Memory B cell (primary cell): ENCODE results near the gene UBL7.

ENCODE experiments used
- ATAC-seq: fragments of 150-1000 bp; cut with Tn5 transposase; 2 replicates; pipeline ENCODE4 v1.10.0; 2021; ENCODE audit warnings: low read depth, mild to moderate bottlenecking, moderate library complexity
- DNase-seq, 2 donors: peaks; one replicate each; pipeline ENCODE4 v3.0.0; 2022; ENCODE audit warnings: low spot score in 2 of 2
- H3K27ac Mint-ChIP-seq: one replicate; pipeline ENCODE4 v1.8.0; 2022; ENCODE audit warnings: mild to moderate bottlenecking, moderate library complexity, mixed read lengths
- H3K27me3 Mint-ChIP-seq: one replicate; pipeline ENCODE4 v1.8.0; 2022; ENCODE audit warnings: mixed read lengths
- H3K36me3 Mint-ChIP-seq: one replicate; pipeline ENCODE4 v1.8.0; 2022; ENCODE audit warnings: mild to moderate bottlenecking, mixed read lengths
- H3K4me1 Mint-ChIP-seq: one replicate; pipeline ENCODE4 v1.8.0; 2022; ENCODE audit warnings: mixed read lengths
- H3K4me3 Mint-ChIP-seq: one replicate; pipeline ENCODE4 v1.8.0; 2022; ENCODE audit warnings: mild to moderate bottlenecking, moderate library complexity, mixed read lengths
- H3K9me3 Mint-ChIP-seq: one replicate; pipeline ENCODE4 v1.8.0; 2022; ENCODE audit warnings: mixed read lengths

Gene UBL7

GRCh38 chr15:74441248-74441941 lies 19.6 kb downstream of the UBL7 start:
- no peak overlapping the region for H3K4me3 Mint-ChIP-seq
- DNase-seq (no peak), ATAC-seq (no peak)
- peaks cover 11% of the 10 kb centered on the region for H3K36me3 Mint-ChIP-seq
- H3K9me3 Mint-ChIP-seq: no peaks in the 10 kb centered on the region
- peaks cover 12% of the 10 kb centered on the region for H3K4me1 Mint-ChIP-seq
- no peaks in the 10 kb centered on the region for H3K27me3 Mint-ChIP-seq
- H3K27ac Mint-ChIP-seq: no peak overlapping the region

DNA sequence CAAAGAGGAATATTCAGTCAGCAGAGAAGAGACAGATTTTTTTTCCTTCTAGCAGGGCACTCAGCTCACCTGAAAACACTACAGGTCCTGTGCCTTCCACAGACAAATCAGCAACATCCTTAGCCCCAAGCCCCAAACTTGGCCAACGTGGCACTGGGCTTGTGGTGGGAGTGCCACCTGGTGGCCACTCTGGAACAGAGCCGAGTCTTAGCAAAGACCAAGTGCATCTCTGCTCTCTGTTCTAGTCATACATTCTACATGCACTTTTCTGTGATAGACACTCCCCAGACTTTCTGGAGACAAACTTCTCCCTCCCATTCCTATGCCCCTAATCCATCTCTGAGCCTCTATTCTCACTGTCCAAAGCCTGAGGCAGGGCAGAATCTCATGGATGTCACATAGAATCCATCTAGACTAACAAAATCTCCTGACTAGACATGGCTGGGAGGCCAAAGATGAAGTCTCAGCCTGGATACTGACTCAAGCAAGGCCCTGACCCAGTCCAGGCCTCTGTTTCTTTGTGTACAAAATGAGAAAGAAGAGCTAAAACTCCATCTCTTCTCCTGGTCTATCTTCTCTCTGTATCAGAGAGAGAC lies 22.1 kb downstream of the UBL7 start:
- no peaks in the 10 kb centered on the region for H3K36me3 Mint-ChIP-seq
- H3K9me3 Mint-ChIP-seq: no peaks in the 10 kb centered on the region
- H3K27me3 Mint-ChIP-seq: no peaks in the 10 kb centered on the region
- peak; percentile 57 for ATAC-seq
- H3K27ac Mint-ChIP-seq: peak overlapping the region; percentile 21
- H3K4me1 Mint-ChIP-seq: peaks cover 28% of the 10 kb centered on the region
- H3K4me3 Mint-ChIP-seq: no peak overlapping the region
- DNase-seq: peak; percentile 78 to 80

- no peak overlapping the region for H3K4me3 Mint-ChIP-seq
- peak overlapping the region; percentile 21 for H3K27ac Mint-ChIP-seq
- no peaks in the 10 kb centered on the region for H3K36me3 Mint-ChIP-seq
- H3K27me3 Mint-ChIP-seq: no peaks in the 10 kb centered on the region
- DNase-seq: no peak
- no peak for ATAC-seq
- peaks cover 28% of the 10 kb centered on the region for H3K4me1 Mint-ChIP-seq
- no peaks in the 10 kb centered on the region for H3K9me3 Mint-ChIP-seq
These were observed 22.8 kb downstream of the UBL7 start for GRCh38 chr15:74438206-74438605.

DNA sequence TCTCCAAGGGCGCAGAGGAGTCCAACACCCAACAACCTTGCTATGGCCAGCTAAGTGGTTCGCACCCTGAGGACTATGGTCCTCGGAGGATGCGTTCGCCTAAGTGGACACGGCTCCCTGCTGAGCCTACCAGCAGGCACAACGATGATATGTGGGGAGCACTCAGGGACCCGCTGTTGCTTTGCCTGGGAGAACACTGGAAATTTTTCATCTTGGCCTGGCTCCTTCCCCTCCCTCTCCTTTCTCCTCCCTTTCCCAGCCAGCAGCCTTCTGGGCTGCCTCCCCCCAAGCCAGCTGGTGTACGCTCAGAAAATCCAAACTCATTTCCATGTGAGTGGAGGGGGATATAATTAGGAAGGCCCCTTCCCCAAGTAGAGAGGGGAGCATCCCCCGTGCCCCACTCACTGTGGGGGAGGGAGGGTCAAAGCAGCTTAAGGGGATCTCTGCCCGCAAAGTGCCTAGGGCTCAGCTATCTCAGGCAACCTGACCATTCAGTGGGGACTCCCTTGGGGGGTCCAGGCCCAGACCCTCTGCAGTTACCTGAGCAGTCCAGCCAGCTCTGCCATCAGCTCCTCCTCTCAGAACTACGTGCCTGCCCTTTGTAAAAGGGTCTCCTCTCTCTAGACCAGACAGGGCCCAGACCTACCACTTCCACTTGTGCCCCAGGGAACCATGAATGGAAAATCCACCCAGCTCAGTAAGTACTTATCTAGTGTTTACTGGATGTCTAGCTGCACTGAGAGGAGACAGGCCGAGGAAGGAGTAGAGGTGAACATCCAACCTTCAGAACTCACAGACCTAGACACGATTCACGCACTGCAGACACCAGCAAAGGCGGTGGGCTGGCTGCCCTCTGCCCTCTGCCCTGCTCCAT lies 26.5 kb downstream of the UBL7 start:
- Mint-ChIP-seq H3K36me3 (no peaks in the 10 kb centered on the region), H3K27me3 (no peaks in the 10 kb centered on the region), H3K4me1 (peaks cover 46% of the 10 kb centered on the region), H3K9me3 (no peaks in the 10 kb centered on the region), H3K27ac (peak overlapping the region; percentile 87), H3K4me3 (peak overlapping the region; percentile 81)
- ATAC-seq: no peak
- no peak for DNase-seq

- DNase-seq: peak; percentile 80 to 83
- peak within 1 kb of the TSS; percentile 84 for H3K4me3 Mint-ChIP-seq
- H3K27ac Mint-ChIP-seq: peak within 1 kb of the TSS; percentile 90
- no peaks in the 10 kb centered on the region for H3K27me3 Mint-ChIP-seq
- H3K9me3 Mint-ChIP-seq: no peaks in the 10 kb centered on the region
- ATAC-seq: peak; percentile 72
- no peaks in the 10 kb centered on the region for H3K36me3 Mint-ChIP-seq
- H3K4me1 Mint-ChIP-seq: peaks cover 51% of the 10 kb centered on the region
These were observed 27.2 kb downstream of the UBL7 start, which contains the start of gene SEMA7A for GRCh38 chr15:74433592-74434262. SEMA7A (minus strand) TSS chr15:74433958; CDS start chr15:74433918, 40 bp downstream.

GRCh38 chr15:74432968-74433591 lies 27.9 kb downstream of the UBL7 start:
- DNase-seq (no peak), ATAC-seq (peak; percentile 27)
- H3K27me3 Mint-ChIP-seq: no peaks in the 10 kb centered on the region
- no peaks in the 10 kb centered on the region for H3K36me3 Mint-ChIP-seq
- H3K9me3 Mint-ChIP-seq: no peaks in the 10 kb centered on the region
- H3K4me1 Mint-ChIP-seq: peaks cover 51% of the 10 kb centered on the region
- H3K4me3 Mint-ChIP-seq: peak overlapping the region; percentile 84
- peak overlapping the region; percentile 90 for H3K27ac Mint-ChIP-seq

DNA sequence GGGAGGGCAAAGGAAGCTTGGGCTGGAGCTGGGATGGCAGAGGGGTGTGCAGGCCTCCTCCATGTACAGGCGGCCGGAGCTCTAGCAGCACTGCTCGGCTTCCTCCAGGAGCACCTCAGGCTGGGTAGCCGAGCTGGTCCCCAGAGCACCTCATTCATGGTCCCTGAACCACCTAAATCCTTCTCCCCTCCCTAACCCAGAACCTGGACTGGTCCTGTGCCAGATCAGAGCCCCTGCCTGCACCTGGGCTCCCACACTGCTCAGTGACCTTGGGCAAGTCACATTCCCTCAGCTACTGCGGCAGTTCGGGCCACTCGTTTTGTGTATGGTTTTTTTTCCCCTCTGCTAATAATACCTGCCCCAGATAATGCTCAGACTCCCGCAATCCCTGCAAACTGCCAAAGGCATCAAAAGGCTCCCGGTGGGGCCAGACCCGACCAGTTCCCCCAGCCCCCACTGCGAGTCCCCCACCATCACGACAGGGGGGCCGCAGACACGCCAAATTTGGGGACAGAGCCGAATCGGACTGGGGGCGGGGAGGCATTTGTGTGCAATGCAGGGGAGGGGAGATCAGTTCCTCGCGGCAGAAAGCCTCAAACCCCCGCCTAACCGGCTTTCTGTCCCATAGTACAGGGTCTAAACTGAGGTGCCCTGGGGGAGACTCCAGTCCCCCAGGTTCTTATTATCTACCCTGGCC lies 28.5 kb downstream of the UBL7 start:
- no peaks in the 10 kb centered on the region for H3K27me3 Mint-ChIP-seq
- peak overlapping the region; percentile 90 for H3K27ac Mint-ChIP-seq
- H3K36me3 Mint-ChIP-seq: peaks cover 2% of the 10 kb centered on the region
- DNase-seq: no peak
- H3K4me3 Mint-ChIP-seq: peak overlapping the region; percentile 84
- H3K4me1 Mint-ChIP-seq: peaks cover 56% of the 10 kb centered on the region
- no peak for ATAC-seq
- H3K9me3 Mint-ChIP-seq: no peaks in the 10 kb centered on the region

DNA sequence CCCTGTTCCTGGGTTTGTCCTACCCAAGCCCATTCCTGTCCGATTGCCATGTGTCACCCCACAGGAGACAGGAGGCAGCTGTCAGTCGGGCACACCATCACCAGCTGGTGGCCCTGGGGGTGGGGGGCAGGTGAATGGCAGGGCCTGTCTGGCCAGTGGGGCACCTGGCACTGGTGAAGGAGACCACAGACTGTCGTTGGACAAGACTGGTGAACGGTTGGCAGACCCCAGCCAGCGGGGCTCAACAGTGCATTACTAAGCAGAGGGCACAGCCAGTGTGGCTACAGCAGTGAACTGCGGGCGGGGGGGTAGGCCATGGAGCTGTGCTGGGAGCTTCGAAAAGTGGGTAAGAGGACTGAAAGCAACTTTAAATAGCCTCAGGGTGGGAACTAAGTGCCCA lies 29.3 kb downstream of the UBL7 start:
- peaks cover 8% of the 10 kb centered on the region for H3K36me3 Mint-ChIP-seq
- H3K4me3 Mint-ChIP-seq: peak overlapping the region; percentile 84

GRCh38 chr15:74431116-74431515 lies 29.8 kb downstream of the UBL7 start:
- ATAC-seq: no peak
- Mint-ChIP-seq H3K27me3 (no peaks in the 10 kb centered on the region), H3K4me1 (peaks cover 66% of the 10 kb centered on the region), H3K9me3 (no peaks in the 10 kb centered on the region), H3K27ac (peak overlapping the region; percentile 90), H3K4me3 (peak overlapping the region; percentile 84), H3K36me3 (peaks cover 11% of the 10 kb centered on the region)
- DNase-seq: no peak

More for the DNA sequence above, 29.3 kb downstream of the UBL7 start:
- no peaks in the 10 kb centered on the region for H3K9me3 Mint-ChIP-seq
- H3K27ac Mint-ChIP-seq: peak overlapping the region; percentile 90
- ATAC-seq: no peak
- no peaks in the 10 kb centered on the region for H3K27me3 Mint-ChIP-seq
- no peak for DNase-seq
- H3K4me1 Mint-ChIP-seq: peaks cover 61% of the 10 kb centered on the region

DNA sequence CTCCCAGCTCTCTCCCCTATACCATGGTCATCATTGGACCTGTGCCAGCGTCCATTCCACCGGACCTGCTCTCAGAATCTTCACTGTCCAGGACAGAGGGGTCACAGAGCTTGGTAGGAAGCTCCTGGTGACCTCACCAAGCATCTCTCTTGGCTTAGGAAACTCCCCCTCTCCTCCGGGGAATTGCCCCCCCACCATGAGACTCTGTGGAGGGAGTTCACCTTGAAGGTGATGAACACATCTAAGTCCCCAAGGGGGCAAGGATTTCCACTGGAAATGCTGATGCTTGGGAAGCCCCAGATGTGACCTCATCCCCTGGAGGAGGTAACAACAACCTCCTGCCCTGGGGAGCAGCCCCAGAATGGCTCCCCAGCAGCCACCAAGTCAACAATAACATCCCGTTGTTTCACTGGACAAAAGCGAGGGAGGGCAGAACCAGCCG lies 30.4 kb downstream of the UBL7 start:
- H3K27me3 Mint-ChIP-seq: no peaks in the 10 kb centered on the region
- DNase-seq: peak in 1 of 2 donors; percentile 31
- peak overlapping the region; percentile 90 for H3K27ac Mint-ChIP-seq
- H3K4me3 Mint-ChIP-seq: peak overlapping the region; percentile 84
- peaks cover 12% of the 10 kb centered on the region for H3K36me3 Mint-ChIP-seq
- ATAC-seq: peak; percentile 9
- H3K4me1 Mint-ChIP-seq: peaks cover 68% of the 10 kb centered on the region
- H3K9me3 Mint-ChIP-seq: no peaks in the 10 kb centered on the region

DNA sequence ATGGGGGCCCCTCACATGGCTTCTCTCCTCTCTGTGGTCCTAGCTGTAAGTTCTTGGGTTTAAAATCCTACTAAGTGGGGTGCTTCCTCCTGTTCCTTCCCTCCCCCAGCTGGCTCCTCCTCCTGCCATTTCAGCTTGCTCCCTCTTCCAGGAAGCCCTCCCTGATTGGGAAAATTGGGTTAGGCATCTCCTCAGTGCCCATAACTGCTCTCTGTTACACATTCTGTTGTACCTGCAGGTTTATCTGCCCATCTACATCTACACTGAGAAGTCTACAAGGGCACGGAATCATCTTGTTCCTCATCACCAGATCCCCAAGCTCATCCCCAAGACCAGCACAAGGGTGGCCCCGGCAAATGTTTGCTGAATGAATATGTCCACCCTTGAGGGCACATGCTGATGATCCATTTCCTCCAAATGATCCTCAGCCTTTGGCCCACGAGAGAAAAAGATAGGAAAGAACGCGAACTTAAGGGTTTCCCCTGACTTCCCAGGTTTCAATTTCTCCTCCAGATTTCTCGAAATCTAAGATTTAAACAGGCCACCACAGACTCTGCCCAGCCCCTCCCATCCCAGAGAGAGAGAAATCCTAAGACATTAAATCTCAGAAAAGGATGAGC lies 31.1 kb downstream of the UBL7 start:
- Mint-ChIP-seq H3K27ac (peak overlapping the region; percentile 90), H3K4me1 (peaks cover 68% of the 10 kb centered on the region), H3K4me3 (peak overlapping the region; percentile 84), H3K27me3 (no peaks in the 10 kb centered on the region), H3K9me3 (no peaks in the 10 kb centered on the region), H3K36me3 (peaks cover 12% of the 10 kb centered on the region)
- ATAC-seq (no peak), DNase-seq (no peak)

DNA sequence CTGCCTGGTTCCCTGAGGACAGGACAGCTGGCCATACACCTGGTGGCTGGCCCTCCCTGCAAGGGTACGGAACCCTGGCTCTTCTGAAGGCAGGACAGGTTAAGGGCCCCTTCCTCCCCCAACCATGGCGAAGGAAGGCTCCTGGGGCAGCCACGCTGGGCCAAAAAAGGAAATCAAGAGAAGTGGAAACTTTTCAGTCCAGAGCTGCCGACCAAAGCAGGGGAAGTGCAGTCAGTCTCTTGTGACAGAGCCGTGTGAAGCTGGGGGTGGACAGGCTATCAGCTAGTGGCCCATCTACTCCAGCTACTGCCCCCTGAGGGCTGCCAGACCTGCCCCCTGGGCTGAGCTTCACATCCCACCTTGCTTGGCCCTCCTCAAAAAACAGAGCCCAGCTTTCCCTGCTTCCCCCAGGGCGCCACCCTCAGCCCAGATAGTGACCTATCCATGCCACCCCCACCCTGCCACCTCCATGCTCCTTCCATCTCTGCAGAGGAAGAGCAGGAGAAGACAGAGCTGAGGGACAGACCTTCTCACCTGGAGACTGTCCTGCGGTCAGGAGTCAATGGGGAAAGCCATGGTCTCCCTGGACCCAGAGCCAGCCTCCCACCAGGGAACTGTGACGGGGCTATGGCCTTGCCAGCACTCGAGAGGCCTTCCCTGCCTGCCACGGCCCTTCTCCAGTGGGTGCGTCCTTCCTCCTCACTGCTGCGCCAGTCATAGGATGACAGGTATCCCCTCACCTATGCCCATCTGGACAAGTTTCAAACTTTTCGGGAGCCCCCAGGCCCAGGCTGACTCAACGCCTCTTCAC lies 31.8 kb downstream of the UBL7 start:
- DNase-seq (no peak), ATAC-seq (no peak)
- Mint-ChIP-seq H3K4me1 (peaks cover 66% of the 10 kb centered on the region), H3K27me3 (no peaks in the 10 kb centered on the region), H3K27ac (peak overlapping the region; percentile 90), H3K36me3 (peaks cover 12% of the 10 kb centered on the region), H3K4me3 (peak overlapping the region; percentile 84), H3K9me3 (no peaks in the 10 kb centered on the region)
